ENCODE data around the gene SMAD2. TPM values are rescaled to one million over a fixed set of nuclear protein-coding genes. Genes with fewer than 3 reads are reported as not detected.

The SMAD2 gene
- polyA plus RNA-seq, 1 donor (not counting 4 experiments of a cell fraction or from before 2014, with no cell fraction given) = 87.1 TPM

DNA sequence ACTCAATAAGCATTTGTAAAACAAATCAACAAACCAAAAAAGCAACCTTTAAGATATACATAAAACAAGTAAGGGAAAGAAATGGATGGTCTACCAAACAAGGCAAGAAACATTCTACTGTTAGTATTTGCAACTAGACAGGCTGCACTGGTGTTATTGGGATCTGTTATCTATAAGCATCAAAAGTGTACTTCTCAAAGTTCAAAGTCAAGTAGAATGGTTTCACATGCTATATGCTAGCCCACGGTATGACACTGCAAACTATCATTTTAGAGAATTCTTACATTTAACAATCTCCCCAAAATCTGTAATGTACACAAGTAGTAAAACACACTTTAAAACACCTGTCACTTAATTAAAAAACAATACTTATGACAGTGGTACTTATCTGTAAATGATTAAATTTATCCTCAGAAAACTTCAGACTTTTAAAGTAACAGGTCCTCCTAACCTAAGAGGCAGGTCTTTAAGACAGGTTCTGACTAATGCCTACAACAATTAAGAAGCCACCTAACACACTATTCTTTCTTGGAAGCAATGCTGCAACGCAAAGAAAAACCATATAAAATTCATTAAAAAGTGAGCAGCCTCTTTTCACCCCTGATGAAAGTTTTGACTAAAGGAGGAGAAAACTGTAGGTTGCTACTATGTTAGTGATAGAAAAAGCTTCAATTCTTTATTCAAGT lies 34.8 kb downstream of the SMAD2 start:
- H2AFZ ChIP-seq (ENCODE audit: control insufficient read depth, low read length) = no peak overlapping the region
- H3K9me3 ChIP-seq (ENCODE audit: control insufficient read depth, low read depth, low read length) = no peaks in the 10 kb centered on the region
- peaks cover 5% of the 10 kb centered on the region for H4K20me1 ChIP-seq (ENCODE audit: control insufficient read depth, extremely low read depth, insufficient read depth, low read length)
- TF ChIP-seq EZH2 (IDR thresholded peaks at IDR 0.05; ENCODE audit: low read length) = no peak
- TF ChIP-seq, protein P1, sequence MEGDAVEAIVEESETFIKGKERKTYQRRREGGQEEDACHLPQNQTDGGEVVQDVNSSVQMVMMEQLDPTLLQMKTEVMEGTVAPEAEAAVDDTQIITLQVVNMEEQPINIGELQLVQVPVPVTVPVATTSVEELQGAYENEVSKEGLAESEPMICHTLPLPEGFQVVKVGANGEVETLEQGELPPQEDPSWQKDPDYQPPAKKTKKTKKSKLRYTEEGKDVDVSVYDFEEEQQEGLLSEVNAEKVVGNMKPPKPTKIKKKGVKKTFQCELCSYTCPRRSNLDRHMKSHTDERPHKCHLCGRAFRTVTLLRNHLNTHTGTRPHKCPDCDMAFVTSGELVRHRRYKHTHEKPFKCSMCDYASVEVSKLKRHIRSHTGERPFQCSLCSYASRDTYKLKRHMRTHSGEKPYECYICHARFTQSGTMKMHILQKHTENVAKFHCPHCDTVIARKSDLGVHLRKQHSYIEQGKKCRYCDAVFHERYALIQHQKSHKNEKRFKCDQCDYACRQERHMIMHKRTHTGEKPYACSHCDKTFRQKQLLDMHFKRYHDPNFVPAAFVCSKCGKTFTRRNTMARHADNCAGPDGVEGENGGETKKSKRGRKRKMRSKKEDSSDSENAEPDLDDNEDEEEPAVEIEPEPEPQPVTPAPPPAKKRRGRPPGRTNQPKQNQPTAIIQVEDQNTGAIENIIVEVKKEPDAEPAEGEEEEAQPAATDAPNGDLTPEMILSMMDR (optimal IDR thresholded peaks at IDR 0.05 in 1 of 3, IDR thresholded peaks at IDR 0.05 in 1 of 3, conservative IDR thresholded peaks at IDR 0.05 in 1 of 3; ENCODE audit: extremely low read depth in 1 of 3, insufficient read depth in 2 of 3, low read length in 3 of 3) = no peak
- no peaks in the 10 kb centered on the region for H3K9me1 ChIP-seq (ENCODE audit: control insufficient read depth, extremely low read depth, insufficient read depth, low read length)
- H3K4me2 ChIP-seq (ENCODE audit: control insufficient read depth, extremely low read depth, insufficient read depth, low read depth, low read length) = no peak overlapping the region
- FAIRE-seq = no peak
- dilution Hi-C loops (cut with MboI; ENCODE audit: extremely low pct_ligation_motif_present, low sequenced_read_pairs) = no loop called here
- peaks cover 10% of the 10 kb centered on the region for H3K4me1 ChIP-seq (ENCODE audit: control insufficient read depth, extremely low read depth, insufficient read depth, low read length)
- H3K79me2 ChIP-seq (ENCODE audit: control insufficient read depth, insufficient read depth, low read length) = peaks cover 58% of the 10 kb centered on the region
- DNase-seq (ENCODE audit: low read depth, low spot score) = no peak
- H3K36me3 ChIP-seq (ENCODE audit: control insufficient read depth in 2 of 2, extremely low read depth in 1 of 2, insufficient read depth in 2 of 2, low read length in 2 of 2) = peaks cover 0 to 4% of the 10 kb centered on the region in 2 experiments
- no peaks in the 10 kb centered on the region for H3K27me3 ChIP-seq (ENCODE audit: control insufficient read depth, extremely low read depth, insufficient read depth, low read length)
- no peak overlapping the region for H3K27ac ChIP-seq (ENCODE audit: control insufficient read depth, insufficient read depth, low read length)
- no peak overlapping the region for H3K9ac ChIP-seq (ENCODE audit: control insufficient read depth, extremely low read depth, insufficient read depth, low read length)
- H3K4me3 ChIP-seq (ENCODE audit: control insufficient read depth in 2 of 3, extremely low read depth in 1 of 3, insufficient read depth in 2 of 3, low read depth in 1 of 3, low read length in 3 of 3) = no peak overlapping the region

DNA sequence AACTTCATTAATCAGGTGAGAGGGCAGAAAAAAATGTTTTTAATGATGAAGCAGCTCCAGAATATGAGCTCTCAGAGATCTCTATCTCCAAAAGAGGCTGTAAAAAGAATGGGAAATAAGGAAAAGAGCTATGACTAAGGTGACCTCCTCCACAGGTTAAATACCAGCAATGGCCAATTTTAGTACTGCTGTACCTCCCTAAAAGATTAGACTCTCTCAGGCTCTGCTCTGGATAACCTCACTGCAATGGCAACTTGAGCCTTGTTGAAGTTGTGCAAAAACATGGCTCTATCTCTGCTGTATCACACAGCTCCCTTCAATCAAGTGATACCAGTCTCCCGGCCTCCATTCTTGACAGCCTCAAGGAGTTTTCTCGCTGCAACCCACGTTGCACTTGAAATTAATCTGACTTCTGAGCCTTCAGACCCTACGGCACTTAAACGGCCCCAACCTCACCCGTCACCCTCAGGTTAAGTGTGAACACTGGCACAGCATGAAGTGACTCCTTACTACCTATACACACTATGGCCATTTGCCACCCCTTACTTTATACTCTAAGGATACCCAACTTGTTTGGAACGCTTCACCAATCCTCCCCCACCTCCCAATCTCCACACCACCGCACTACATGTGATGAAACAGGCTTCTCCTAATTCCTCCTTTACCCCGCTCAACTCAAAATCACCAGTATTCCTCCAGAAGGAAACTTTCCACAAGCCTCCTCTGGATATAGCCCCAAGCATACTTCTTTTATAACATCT lies 36.3 kb downstream of the SMAD2 start:
- Histone ChIP-seq H3K9me3 (ENCODE audit: control insufficient read depth, low read depth, low read length) (no peaks in the 10 kb centered on the region), H3K4me1 (ENCODE audit: control insufficient read depth, extremely low read depth, insufficient read depth, low read length) (peaks cover 5% of the 10 kb centered on the region), H3K79me2 (ENCODE audit: control insufficient read depth, insufficient read depth, low read length) (peaks cover 45% of the 10 kb centered on the region), H4K20me1 (ENCODE audit: control insufficient read depth, extremely low read depth, insufficient read depth, low read length) (peaks cover 3% of the 10 kb centered on the region), H3K4me2 (ENCODE audit: control insufficient read depth, extremely low read depth, insufficient read depth, low read depth, low read length) (no peak overlapping the region), H3K27me3 (ENCODE audit: control insufficient read depth, extremely low read depth, insufficient read depth, low read length) (no peaks in the 10 kb centered on the region), H3K9me1 (ENCODE audit: control insufficient read depth, extremely low read depth, insufficient read depth, low read length) (no peaks in the 10 kb centered on the region), H3K27ac (ENCODE audit: control insufficient read depth, insufficient read depth, low read length) (no peak overlapping the region), H2AFZ (ENCODE audit: control insufficient read depth, low read length) (no peak overlapping the region), H3K4me3 (ENCODE audit: control insufficient read depth in 2 of 3, extremely low read depth in 1 of 3, insufficient read depth in 2 of 3, low read depth in 1 of 3, low read length in 3 of 3) (no peak overlapping the region), H3K9ac (ENCODE audit: control insufficient read depth, extremely low read depth, insufficient read depth, low read length) (no peak overlapping the region), H3K36me3 (ENCODE audit: control insufficient read depth in 2 of 2, extremely low read depth in 1 of 2, insufficient read depth in 2 of 2, low read length in 2 of 2) (peaks cover 0 to 4% of the 10 kb centered on the region in 2 experiments)
- peak; percentile 36 for FAIRE-seq
- dilution Hi-C loops (cut with MboI; ENCODE audit: extremely low pct_ligation_motif_present, low sequenced_read_pairs) = no loop called here
- TF ChIP-seq EZH2 (IDR thresholded peaks at IDR 0.05; ENCODE audit: low read length) = no peak
- TF ChIP-seq, protein P1 (optimal IDR thresholded peaks at IDR 0.05 in 1 of 3, IDR thresholded peaks at IDR 0.05 in 1 of 3, conservative IDR thresholded peaks at IDR 0.05 in 1 of 3; ENCODE audit: extremely low read depth in 1 of 3, insufficient read depth in 2 of 3, low read length in 3 of 3) = no peak
- no peak for DNase-seq (ENCODE audit: low read depth, low spot score)
